Suprapubic skin (tissue), 4 donors: ENCODE data around the gene RAB36. TPM values are rescaled to one million over a fixed set of nuclear protein-coding genes. Genes with fewer than 3 reads are reported as not detected.

Experiments used
- DNase-seq, 2 donors: peaks; one replicate each; pipeline ENCODE4 v3.0.0-alpha.2; 2019; ENCODE audit warnings: low spot score in 2 of 2
- H3K27ac ChIP-seq: fragments of 200-600 bp; sonication (generic); one replicate; pipeline ENCODE4 v1.5.1; 2019
- H3K27me3 ChIP-seq: fragments of 200-600 bp; sonication (generic); one replicate; pipeline ENCODE4 v1.5.1; 2019
- H3K36me3 ChIP-seq: fragments of 200-600 bp; sonication (generic); one replicate; pipeline ENCODE4 v1.5.1; 2019
- H3K4me1 ChIP-seq: fragments of 200-600 bp; sonication (generic); one replicate; pipeline ENCODE4 v1.5.1; 2019
- H3K4me3 ChIP-seq: fragments of 200-600 bp; sonication (generic); one replicate; pipeline ENCODE4 v1.5.1; 2019; ENCODE audit warnings: mild to moderate bottlenecking
- H3K9me3 ChIP-seq: fragments of 200-600 bp; sonication (generic); one replicate; pipeline ENCODE4 v1.5.1; 2019
- EP300 ChIP-seq: sonication (generic); formaldehyde crosslinking; IDR thresholded peaks from one replicate; pipeline ENCODE4 v1.6.1; 2017; ENCODE audit warnings: antibody characterized with exemption
- POLR2A ChIP-seq, 2 donors: fragments of 450-650 bp; IDR thresholded peaks; one replicate each; pipeline ENCODE4 v1.6.1; 2017; ENCODE audit warnings: antibody characterized with exemption in 2 of 2, mild to moderate bottlenecking in 2 of 2, moderate library complexity in 2 of 2
- POLR2AphosphoS5 ChIP-seq, 3 donors: sonication (generic); formaldehyde crosslinking; IDR thresholded peaks; one replicate each; pipeline ENCODE4 v1.6.1; 2017; ENCODE audit warnings: antibody characterized with exemption in 3 of 3
- WGBS: methylation state at CpG from one replicate; pipeline ENCODE4 v1.1.5; 2018; 5-methylcytosine and 5-hydroxymethylcytosine counted together
- total RNA-seq, 4 donors: library from RNA; depleted of rRNA; stranded (reverse); fragments of >200 nt; gene quantifications; one replicate each; pipeline ENCODE4 v1.1.0, GENCODE V29; 2016
- TF ChIP-seq, protein P1 (sequence below), 2 donors: fragments of 200-600 bp in 1 of 2; fragments of 450-650 bp in 1 of 2; sonication (generic) in 1 of 2; IDR thresholded peaks; one replicate each; pipeline ENCODE4 v1.5.1; 2016 to 2019; ENCODE audit warnings: antibody characterized with exemption in 2 of 2, mild to moderate bottlenecking in 1 of 2, moderate library complexity in 1 of 2

RAB36 gene
- total RNA-seq, 4 donors from 2014 or later: 1.7 to 3.1 (median 2.9) TPM

DNA sequence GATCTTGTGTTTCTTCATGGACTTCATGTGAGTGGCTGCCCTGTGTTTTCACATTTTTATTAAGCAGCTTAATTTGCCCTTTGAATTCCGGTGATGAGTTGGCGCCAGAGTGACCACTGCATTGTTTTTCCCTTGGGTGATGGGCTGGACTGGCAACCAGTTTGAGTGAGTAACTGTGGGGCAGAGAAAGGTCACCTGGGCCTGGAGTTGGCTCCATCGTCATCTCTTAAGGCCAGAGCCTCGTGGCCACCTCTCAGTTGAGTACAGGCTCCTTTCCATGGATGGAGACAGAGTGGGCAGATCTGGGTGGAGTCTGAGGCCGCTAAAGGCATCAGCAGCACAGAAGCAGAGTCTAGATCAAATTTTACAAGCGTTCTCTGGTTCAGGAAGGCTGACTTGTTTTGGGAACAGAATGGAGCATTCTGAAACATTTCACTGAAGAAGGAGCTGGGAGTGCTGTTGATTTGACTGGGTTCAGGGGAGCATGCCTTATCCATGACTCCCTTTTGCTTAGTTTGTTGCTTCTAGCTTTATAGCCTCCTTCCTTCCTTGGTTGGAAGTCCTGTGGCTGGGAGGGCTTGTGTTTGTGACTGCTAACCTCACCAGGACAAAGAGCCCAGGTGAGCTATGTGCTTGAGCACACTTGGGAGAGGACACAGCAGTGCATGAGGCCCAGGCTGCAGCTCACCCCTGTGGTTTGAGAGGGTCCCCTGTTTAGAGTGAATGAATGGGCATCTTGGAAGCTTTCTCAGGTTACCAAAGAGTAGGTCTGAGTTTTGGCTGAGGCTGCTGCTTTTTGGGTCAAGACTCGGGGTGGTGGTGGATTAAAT, 42.8 kb downstream of the RAB36 start:
- Histone ChIP-seq H3K9me3 (no peaks in the 10 kb centered on the region), H3K27me3 (no peaks in the 10 kb centered on the region), H3K36me3 (no peaks in the 10 kb centered on the region), H3K27ac (no peak overlapping the region), H3K4me3 (no peak overlapping the region), H3K4me1 (peaks cover 34% of the 10 kb centered on the region)
- no peak for TF ChIP-seq POLR2A (IDR thresholded peaks at IDR 0.05)
- TF ChIP-seq, protein P1, sequence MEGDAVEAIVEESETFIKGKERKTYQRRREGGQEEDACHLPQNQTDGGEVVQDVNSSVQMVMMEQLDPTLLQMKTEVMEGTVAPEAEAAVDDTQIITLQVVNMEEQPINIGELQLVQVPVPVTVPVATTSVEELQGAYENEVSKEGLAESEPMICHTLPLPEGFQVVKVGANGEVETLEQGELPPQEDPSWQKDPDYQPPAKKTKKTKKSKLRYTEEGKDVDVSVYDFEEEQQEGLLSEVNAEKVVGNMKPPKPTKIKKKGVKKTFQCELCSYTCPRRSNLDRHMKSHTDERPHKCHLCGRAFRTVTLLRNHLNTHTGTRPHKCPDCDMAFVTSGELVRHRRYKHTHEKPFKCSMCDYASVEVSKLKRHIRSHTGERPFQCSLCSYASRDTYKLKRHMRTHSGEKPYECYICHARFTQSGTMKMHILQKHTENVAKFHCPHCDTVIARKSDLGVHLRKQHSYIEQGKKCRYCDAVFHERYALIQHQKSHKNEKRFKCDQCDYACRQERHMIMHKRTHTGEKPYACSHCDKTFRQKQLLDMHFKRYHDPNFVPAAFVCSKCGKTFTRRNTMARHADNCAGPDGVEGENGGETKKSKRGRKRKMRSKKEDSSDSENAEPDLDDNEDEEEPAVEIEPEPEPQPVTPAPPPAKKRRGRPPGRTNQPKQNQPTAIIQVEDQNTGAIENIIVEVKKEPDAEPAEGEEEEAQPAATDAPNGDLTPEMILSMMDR (IDR thresholded peaks at IDR 0.05): no peak
- TF ChIP-seq EP300: no peak
- TF ChIP-seq POLR2AphosphoS5 (IDR thresholded peaks at IDR 0.05): no peak
- DNase-seq: no peak
- 88% methylated on average over 7 of the region's 7 CpGs for WGBS

DNA sequence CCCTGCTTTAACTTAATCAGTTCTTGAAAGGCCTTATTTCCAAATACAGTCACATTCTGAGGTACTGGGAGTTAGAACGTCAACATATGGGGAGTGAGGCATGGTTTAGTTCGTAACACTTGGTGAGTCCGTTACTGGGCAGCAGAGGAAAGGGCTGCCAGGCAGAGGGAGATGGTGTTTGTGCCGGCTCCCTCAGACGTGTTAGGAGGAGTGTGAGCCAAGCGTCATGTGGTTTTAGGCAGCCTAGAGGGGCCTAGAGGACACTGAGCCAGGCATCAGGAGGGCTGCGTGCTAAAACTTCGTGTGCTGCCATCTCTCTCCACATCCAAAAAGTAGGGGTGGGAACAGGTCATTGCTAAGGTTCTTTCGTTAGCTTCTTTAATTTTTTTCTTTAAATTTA, 45.2 kb downstream of the RAB36 start:
- Histone ChIP-seq H3K27me3 (no peaks in the 10 kb centered on the region), H3K27ac (no peak overlapping the region), H3K4me3 (no peak overlapping the region), H3K36me3 (no peaks in the 10 kb centered on the region), H3K9me3 (no peaks in the 10 kb centered on the region), H3K4me1 (peaks cover 28% of the 10 kb centered on the region)
- WGBS: 92% methylated on average over 9 of the region's 9 CpGs
- TF ChIP-seq EP300: no peak
- no peak for TF ChIP-seq POLR2A (IDR thresholded peaks at IDR 0.05)
- TF ChIP-seq POLR2AphosphoS5 (IDR thresholded peaks at IDR 0.05): no peak
- TF ChIP-seq, protein P1 (IDR thresholded peaks at IDR 0.05): no peak
- no peak for DNase-seq

DNA sequence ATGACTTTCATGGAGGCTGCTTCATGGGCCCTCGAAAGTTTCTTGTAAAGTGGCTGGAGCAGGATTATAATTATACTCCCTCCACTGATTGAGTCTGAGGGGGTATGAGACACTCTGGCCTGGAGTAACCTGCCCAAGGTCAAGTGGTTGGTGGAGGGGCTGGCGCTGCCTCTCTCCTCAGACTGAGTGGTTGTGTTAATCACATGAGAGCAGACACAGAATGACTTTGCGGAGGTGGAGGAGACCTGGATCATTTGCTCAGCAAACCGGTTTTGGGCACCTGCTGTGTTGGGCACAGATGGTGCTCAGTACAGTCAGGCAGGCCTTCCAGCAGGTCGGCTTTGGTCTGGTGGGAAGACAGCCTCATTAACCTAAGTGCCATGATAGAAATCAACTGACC, 46.9 kb downstream of the RAB36 start:
- Histone ChIP-seq H3K27ac (no peak overlapping the region), H3K9me3 (no peaks in the 10 kb centered on the region), H3K27me3 (no peaks in the 10 kb centered on the region), H3K36me3 (no peaks in the 10 kb centered on the region), H3K4me1 (peaks cover 28% of the 10 kb centered on the region), H3K4me3 (no peak overlapping the region)
- no peak for DNase-seq
- WGBS: 46% methylated on average over 4 of the region's 5 CpGs
- TF ChIP-seq, protein P1 (IDR thresholded peaks at IDR 0.05): no peak
- TF ChIP-seq POLR2A (IDR thresholded peaks at IDR 0.05) (no peak), POLR2AphosphoS5 (IDR thresholded peaks at IDR 0.05) (no peak), EP300 (no peak)

DNA sequence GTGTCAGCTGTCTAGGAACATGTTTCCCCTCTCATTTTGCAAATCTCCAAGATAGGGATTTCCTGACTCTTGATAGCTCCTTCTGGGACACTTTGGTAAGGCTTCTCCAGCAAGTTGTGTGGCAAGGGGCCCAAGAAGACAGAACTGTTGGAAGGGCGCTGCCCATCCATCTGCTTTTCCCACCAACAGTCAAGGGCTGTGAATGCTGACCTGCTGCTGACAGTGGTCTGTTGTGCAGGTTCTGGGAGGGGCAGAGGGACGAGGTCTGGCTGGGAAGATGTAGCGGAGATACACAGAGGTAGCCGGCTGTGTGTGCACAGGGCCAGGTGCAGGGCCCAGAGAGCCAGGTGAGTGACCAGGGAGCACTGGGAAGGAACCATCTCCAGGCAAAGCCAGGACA, 47.3 kb downstream of the RAB36 start:
- Histone ChIP-seq H3K36me3 (no peaks in the 10 kb centered on the region), H3K4me1 (peaks cover 28% of the 10 kb centered on the region), H3K4me3 (no peak overlapping the region), H3K27me3 (no peaks in the 10 kb centered on the region), H3K9me3 (no peaks in the 10 kb centered on the region), H3K27ac (no peak overlapping the region)
- TF ChIP-seq POLR2A (IDR thresholded peaks at IDR 0.05) (no peak), POLR2AphosphoS5 (IDR thresholded peaks at IDR 0.05) (no peak), EP300 (no peak)
- TF ChIP-seq, protein P1 (IDR thresholded peaks at IDR 0.05): no peak
- no peak for DNase-seq
- WGBS: 95% methylated on average over 4 of the region's 4 CpGs

- WGBS: 82% methylated on average over 5 of the region's 5 CpGs
- H3K36me3 ChIP-seq: no peaks in the 10 kb centered on the region
- TF ChIP-seq, protein P1 (IDR thresholded peaks at IDR 0.05): no peak
- TF ChIP-seq POLR2A (IDR thresholded peaks at IDR 0.05) (no peak), POLR2AphosphoS5 (IDR thresholded peaks at IDR 0.05) (no peak), EP300 (no peak)
- H3K27ac ChIP-seq: no peak overlapping the region
- H3K27me3 ChIP-seq: no peaks in the 10 kb centered on the region
- no peak overlapping the region for H3K4me3 ChIP-seq
- H3K4me1 ChIP-seq: peaks cover 28% of the 10 kb centered on the region
- H3K9me3 ChIP-seq: no peaks in the 10 kb centered on the region
- DNase-seq: no peak
Observed at GRCh38 chr22:23193196-23193827, 48.0 kb downstream of the RAB36 start.
